HG03097 (cell line): ENCODE measurements around the gene SLC16A6.
"Not testable (repeated sequence)": the region's sequence is repeated elsewhere in the genome, so short reads cannot be mapped to it uniquely, and the experiment has no call there.

ENCODE experiments used
- ATAC-seq: cut with Tn5 transposase; IDR thresholded peaks from one replicate; pipeline ENCODE4 v1.9.1; 2021; ENCODE audit not compliant: unreplicated experiment, low FRiP score

Gene SLC16A6

GRCh38 chr17:68228039-68228680 is 62.8 kb downstream of the SLC16A6 start:
- ATAC-seq, result not testable (repeated sequence)

- not testable (repeated sequence) for ATAC-seq
Measured at GRCh38 chr17:68225055-68225454, 65.9 kb downstream of the SLC16A6 start.

GRCh38 chr17:68222606-68223005 is 68.3 kb downstream of the SLC16A6 start:
- ATAC-seq, result no peak

GRCh38 chr17:68221786-68222185 is 69.1 kb downstream of the SLC16A6 start:
- ATAC-seq, result no peak

- ATAC-seq, result not testable (repeated sequence)
Measured at GRCh38 chr17:68220786-68221185, 70.1 kb downstream of the SLC16A6 start.

- ATAC-seq, result not testable (repeated sequence)
Measured at GRCh38 chr17:68220186-68220585, 70.7 kb downstream of the SLC16A6 start.

- ATAC-seq, result not testable (repeated sequence)
Measured at GRCh38 chr17:68219429-68219828, 71.5 kb downstream of the SLC16A6 start.
